GM18517 (cell line): ENCODE measurements around the gene LRCH2.

Experiments
- ATAC-seq: cut with Tn5 transposase; IDR thresholded peaks from one replicate; pipeline ENCODE4 v1.9.1; 2021; ENCODE audit warnings: mild to moderate bottlenecking, moderate library complexity; ENCODE audit not compliant: unreplicated experiment

Gene LRCH2

DNA sequence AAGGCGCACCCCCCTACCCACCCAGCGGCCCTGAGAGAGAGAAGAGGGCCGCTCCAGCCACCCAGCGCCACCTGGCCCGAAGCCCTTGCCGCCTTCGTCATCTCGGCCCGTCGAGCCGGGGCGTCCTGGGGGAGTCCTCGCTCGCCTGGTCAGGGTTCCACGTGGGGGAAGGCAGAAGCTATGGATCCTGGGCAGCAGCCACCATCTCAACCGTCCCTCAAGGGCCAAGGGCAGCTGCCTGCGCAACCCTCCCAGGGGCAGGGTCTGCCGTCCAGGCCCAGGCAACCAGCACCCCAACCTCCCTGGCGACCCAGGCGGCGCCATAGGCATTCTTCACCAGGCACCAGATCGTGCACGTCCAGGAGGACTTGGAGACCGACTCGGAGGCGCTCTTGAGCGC is 165.0 kb downstream of the LRCH2 start:
- ATAC-seq = no peak

DNA sequence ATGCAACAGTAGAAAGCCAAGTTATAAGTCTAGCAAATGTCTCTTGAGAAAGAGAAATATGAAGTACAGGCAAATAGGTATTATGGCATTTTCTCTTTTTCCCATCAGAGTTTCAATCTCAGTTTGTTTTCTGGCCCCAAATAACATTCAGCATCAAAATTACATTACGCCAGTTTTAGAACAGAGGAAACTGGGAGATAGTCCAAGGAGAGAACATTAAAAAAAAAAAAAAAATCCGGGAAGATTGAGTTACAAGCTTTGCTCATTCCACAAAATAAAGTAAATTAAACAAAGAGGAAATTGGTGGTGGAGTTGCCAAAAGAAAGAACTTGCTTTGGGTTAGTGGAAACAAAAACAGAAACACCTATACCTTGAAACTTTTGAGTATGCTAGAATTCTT is 166.1 kb downstream of the LRCH2 start:
- ATAC-seq = no peak

DNA sequence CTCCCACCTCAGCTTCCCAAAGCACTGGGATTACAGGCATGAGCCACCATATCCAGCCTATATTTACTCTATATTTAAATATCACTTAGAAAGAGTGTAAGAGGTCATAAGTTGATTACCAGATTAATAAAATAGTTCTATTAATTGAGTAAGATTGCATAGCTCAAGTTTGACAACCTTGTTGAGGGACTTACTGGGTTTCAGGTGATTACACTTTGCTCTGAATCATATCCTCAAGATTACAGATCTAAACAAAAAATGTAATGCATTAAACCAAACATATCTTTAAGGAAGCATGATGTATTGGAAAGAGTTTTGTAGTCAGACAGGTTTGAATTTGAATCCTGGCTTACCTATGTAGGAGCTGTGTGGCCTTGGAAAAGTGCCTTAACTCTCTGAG is 168.6 kb downstream of the LRCH2 start:
- no peak for ATAC-seq
